HepG2 (cell line): ENCODE results near the gene SERINC5. TPM values are rescaled to one million over a fixed set of nuclear protein-coding genes. Genes with fewer than 3 reads are reported as not detected.

Experiments
- ATF2 ChIP-seq: sonication (generic); formaldehyde crosslinking; IDR thresholded peaks from 2 replicates; pipeline ENCODE4 v1.4.0; 2020; ENCODE audit warnings: missing genetic modification reagents
- ATF3 ChIP-seq: sonication (generic); formaldehyde crosslinking; IDR thresholded peaks from 2 replicates; pipeline ENCODE4 v1.4.0; 2020; ENCODE audit warnings: missing genetic modification reagents
- BRCA1 ChIP-seq: sonication (generic); formaldehyde crosslinking; IDR thresholded peaks from 2 replicates; pipeline ENCODE4 v1.4.0; 2020; ENCODE audit warnings: missing genetic modification reagents
- FOSL1 ChIP-seq: sonication (generic); formaldehyde crosslinking; IDR thresholded peaks from 2 replicates; pipeline ENCODE4 v1.9.0; 2021; ENCODE audit warnings: missing genetic modification reagents, borderline replicate concordance
- HMG20A ChIP-seq: IDR thresholded peaks from 2 replicates; pipeline ENCODE4 v1.6.1; 2016; ENCODE audit warnings: borderline replicate concordance
- HNF1A ChIP-seq, 2 experiments: sonication (generic) in 1 of 2; formaldehyde crosslinking in 1 of 2; IDR thresholded peaks; 2 replicates each; pipeline versions ENCODE4 v1.4.0 to v1.6.1; 2016 to 2020; ENCODE audit warnings: borderline replicate concordance in 1 of 2, low read depth in 1 of 2, mild to moderate bottlenecking in 1 of 2, missing genetic modification reagents in 1 of 2
- IRX3 ChIP-seq: sonication (generic); formaldehyde crosslinking; IDR thresholded peaks from 2 replicates; pipeline ENCODE4 v1.8.1; 2023; ENCODE audit warnings: mild to moderate bottlenecking, low read depth, missing genetic modification reagents, borderline replicate concordance
- KLF12 ChIP-seq: sonication (generic); formaldehyde crosslinking; IDR thresholded peaks from 2 replicates; pipeline ENCODE4 v1.4.0; 2020; ENCODE audit warnings: missing genetic modification reagents, borderline replicate concordance
- MAFF ChIP-seq: IDR thresholded peaks from 2 replicates; pipeline ENCODE4 v1.6.1; 2011; ENCODE audit warnings: low read depth, low read length, improper control_type of control experiment
- MIER3 ChIP-seq: IDR thresholded peaks from 2 replicates; pipeline ENCODE4 v1.6.1; 2016; ENCODE audit warnings: missing compliant biosample characterization, borderline replicate concordance
- NR1H2 ChIP-seq: sonication (generic); formaldehyde crosslinking; IDR thresholded peaks from 2 replicates; pipeline ENCODE4 v1.8.1; 2022; ENCODE audit warnings: low read depth, missing genetic modification reagents, borderline replicate concordance
- RFXANK ChIP-seq: IDR thresholded peaks from 2 replicates; pipeline ENCODE4 v1.6.1; 2016
- SAFB2 ChIP-seq: sonication (generic); formaldehyde crosslinking; IDR thresholded peaks from 2 replicates; pipeline ENCODE4 v1.5.1; 2020; ENCODE audit warnings: missing genetic modification reagents, low read depth, mild to moderate bottlenecking, borderline replicate concordance
- SALL1 ChIP-seq: sonication (generic); formaldehyde crosslinking; IDR thresholded peaks from 2 replicates; pipeline ENCODE4 v1.8.0; 2022; ENCODE audit warnings: mild to moderate bottlenecking, missing genetic modification reagents
- SUZ12 ChIP-seq: fragments of 150-350 bp; IDR thresholded peaks from 2 replicates; pipeline ENCODE4 v1.6.1; 2014; ENCODE audit warnings: low read depth, low read length
- ZBTB7A ChIP-seq: sonication (generic); formaldehyde crosslinking; IDR thresholded peaks from 2 replicates; pipeline ENCODE4 v1.8.0; 2022; ENCODE audit warnings: mild to moderate bottlenecking, missing genetic modification reagents
- ZMYM3 ChIP-seq: sonication (generic); formaldehyde crosslinking; IDR thresholded peaks from 2 replicates; pipeline ENCODE4 v1.5.1; 2020; ENCODE audit warnings: mild to moderate bottlenecking, missing genetic modification reagents
- ZNF3 ChIP-seq: IDR thresholded peaks from 2 replicates; pipeline ENCODE4 v1.7.0; 2017; ENCODE audit warnings: inconsistent platforms
- ZNF343 ChIP-seq: sonication (generic); formaldehyde crosslinking; IDR thresholded peaks from 2 replicates; pipeline ENCODE4 v1.4.0; 2020; ENCODE audit warnings: mild to moderate bottlenecking, missing genetic modification reagents
- ZNF367 ChIP-seq: sonication (generic); formaldehyde crosslinking; IDR thresholded peaks from 2 replicates; pipeline ENCODE4 v1.4.0; 2020; ENCODE audit warnings: missing genetic modification reagents, borderline replicate concordance
- ZNF501 ChIP-seq: sonication (generic); formaldehyde crosslinking; IDR thresholded peaks from 2 replicates; pipeline ENCODE4 v1.5.1; 2020; ENCODE audit warnings: mild to moderate bottlenecking, moderate library complexity, missing genetic modification reagents
- ZNF781 ChIP-seq: sonication (generic); formaldehyde crosslinking; IDR thresholded peaks from 2 replicates; pipeline ENCODE4 v1.5.1; 2020; ENCODE audit warnings: borderline replicate concordance, mild to moderate bottlenecking, missing genetic modification reagents; ENCODE audit errors: not compliant biosample characterization
- ZNF839 ChIP-seq: sonication (generic); formaldehyde crosslinking; IDR thresholded peaks from 2 replicates; pipeline ENCODE4 v1.4.0; 2020; ENCODE audit warnings: missing genetic modification reagents, mild to moderate bottlenecking, borderline replicate concordance
- ZNF879 ChIP-seq: sonication (generic); formaldehyde crosslinking; IDR thresholded peaks from 2 replicates; pipeline ENCODE4 v1.8.1; 2023; ENCODE audit warnings: missing genetic modification reagents
- polyA plus RNA-seq, 8 experiments: library from polyadenylated mRNA; depleted of rRNA in 3 of 8; stranded (reverse) in 7 of 8; unstranded in 1 of 8; fragments of >200 nt; fragmentation: Illumina TruSeq in 4 of 8; extraction: Trizol in 4 of 8; gene quantifications; 2 replicates each; pipeline versions ENCODE4 v1.2.1 to v1.2.3, GENCODE V29; 2011 to 2016; ENCODE audit warnings: low read depth in 4 of 8, missing spikeins in 1 of 8, mixed read lengths in 1 of 8; ENCODE audit not compliant: insufficient read depth in 1 of 8
- total RNA-seq, 5 experiments: library from RNA; depleted of rRNA; stranded (reverse); fragments of >200 nt; fragmentation: Illumina TruSeq; extraction: Trizol; gene quantifications; 2 replicates each; pipeline ENCODE4 v1.2.3, GENCODE V29; 2016; ENCODE audit warnings: low read depth in 1 of 5

SERINC5 gene
- total and polyA plus RNA-seq, 2 of the 13 experiments (the other 11 are each of a cell fraction or from before 2014, with no cell fraction given) = 17.3 to 22.8 TPM

- TF ChIP-seq ATF2 (CRISPR knock-in tag) = peak; percentile 54; the same call in 1 of the 2 replicates
- no peak for TF ChIP-seq RFXANK (CRISPR knock-in tag)
- TF ChIP-seq ZNF367 = no peak
- no peak for TF ChIP-seq HNF1A (IDR thresholded peaks at IDR 0.05; ENCODE audit: low read depth)
- peak; percentile 72; the same call in 1 of the 2 replicates for TF ChIP-seq HNF1A (CRISPR knock-in tag; IDR thresholded peaks at IDR 0.05; ENCODE audit: borderline replicate concordance)
- TF ChIP-seq NR1H2 (CRISPR knock-in tag) = 0 out of 2 replicates have a peak, but pooled peaks have one; percentile 63
- no peak for TF ChIP-seq MAFF
- peak; percentile 38; the same call in 1 of the 2 replicates for TF ChIP-seq MIER3 (CRISPR knock-in tag)
- TF ChIP-seq ZMYM3 (CRISPR knock-in tag) = peak; percentile 79
- TF ChIP-seq ZNF781 (CRISPR knock-in tag) = no peak
- TF ChIP-seq SUZ12 = no peak
- peak; percentile 75; the same call in 1 of the 2 replicates for TF ChIP-seq ZBTB7A (CRISPR knock-in tag)
- TF ChIP-seq IRX3 (CRISPR knock-in tag) = no peak; the same call in 1 of the 2 replicates
- 0 out of 2 replicates have a peak, but pooled peaks have one; percentile 81 for TF ChIP-seq SAFB2 (CRISPR knock-in tag)
- no peak for TF ChIP-seq FOSL1 (CRISPR knock-in tag)
- 0 out of 2 replicates have a peak, but pooled peaks have one; percentile 37 for TF ChIP-seq ZNF839 (CRISPR knock-in tag)
- no peak for TF ChIP-seq ATF3 (CRISPR knock-in tag)
- no peak for TF ChIP-seq ZNF879 (CRISPR knock-in tag)
- TF ChIP-seq ZNF343 = peak; percentile 89; the same call in 1 of the 2 replicates
- TF ChIP-seq KLF12 = peak; percentile 77
- peak; percentile 68; the same call in 1 of the 2 replicates for TF ChIP-seq ZNF3 (CRISPR knock-in tag)
- TF ChIP-seq BRCA1 = no peak
- TF ChIP-seq ZNF501 (CRISPR knock-in tag) = no peak
- TF ChIP-seq SALL1 (CRISPR knock-in tag) = peak; percentile 89
- peak; percentile 26; the same call in 1 of the 2 replicates for TF ChIP-seq HMG20A (CRISPR knock-in tag)
These were observed at the start of gene SERINC5 (continued) for GRCh38 chr5:80255811-80256712.
